Esophagus squamous epithelium (tissue), 4 donors: ENCODE data around the gene SET.

Experiments
- CTCF ChIP-seq, 6 experiments: fragments of 450-650 bp in 4 of 6; fragments of 200-600 bp in 2 of 6; sonication (generic) in 2 of 6; IDR thresholded peaks; one replicate each; pipeline ENCODE4 v1.5.1; 2016 to 2019; ENCODE audit warnings: antibody characterized with exemption in 6 of 6, mild to moderate bottlenecking in 4 of 6, moderate library complexity in 4 of 6
- POLR2A ChIP-seq, 4 donors: fragments of 450-650 bp; IDR thresholded peaks; one replicate each; pipeline ENCODE4 v1.6.1; 2017; ENCODE audit warnings: antibody characterized with exemption in 4 of 4, mild to moderate bottlenecking in 4 of 4, moderate library complexity in 3 of 4

GRCh38 chr9:128675382-128675781 is 13.6 kb upstream of the SET start:
- no peak for TF ChIP-seq CTCF (IDR thresholded peaks at IDR 0.05)
- TF ChIP-seq POLR2A (IDR thresholded peaks at IDR 0.05) = no peak
